Measurements from ENCODE around the gene KLF2.
A peak's percentile ranks its signal among the peaks of the same experiment; 100 is the strongest.

Gene KLF2

DNA sequence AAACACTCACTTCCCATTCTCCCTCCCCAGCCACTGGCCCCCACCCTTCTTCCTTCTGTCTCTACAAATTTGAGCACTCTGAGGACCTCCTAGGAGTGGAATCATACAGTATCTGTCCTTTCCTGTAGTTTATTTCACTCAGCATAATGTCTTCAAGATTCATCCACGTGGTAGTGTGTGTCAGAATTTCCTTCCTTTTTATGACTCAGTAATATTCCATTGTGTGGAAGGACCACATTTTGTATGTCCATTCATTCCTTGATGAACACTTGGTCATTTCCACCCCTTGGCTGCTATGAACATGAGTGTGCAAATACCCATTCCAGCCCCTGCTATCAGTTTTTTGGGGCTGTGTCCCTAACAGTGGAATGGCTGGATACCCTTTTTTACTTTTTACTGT is 9.8 kb downstream of the KLF2 start:
- DNase-seq (ENCODE audit: insufficient read length, low spot score) (no peak), FAIRE-seq (no peak)
- no peak for TF ChIP-seq TAF1 (IDR thresholded peaks at IDR 0.05; ENCODE audit: low read depth, low read length)
- TF ChIP-seq SPI1 (IDR thresholded peaks at IDR 0.05; ENCODE audit: low read depth, low read length), result no peak
- TF ChIP-seq POU2F2 (IDR thresholded peaks at IDR 0.05; ENCODE audit: low read depth, low read length), result no peak
- TF ChIP-seq POLR2A (IDR thresholded peaks at IDR 0.05; ENCODE audit: low read depth, low read length), result no peak

- TF ChIP-seq POU2F2 (IDR thresholded peaks at IDR 0.05; ENCODE audit: low read depth, low read length) (no peak), SPI1 (IDR thresholded peaks at IDR 0.05; ENCODE audit: low read depth, low read length) (no peak), PAX5 (IDR thresholded peaks at IDR 0.05; ENCODE audit: insufficient read depth, low read length, severe bottlenecking) (no peak), POLR2A (IDR thresholded peaks at IDR 0.05; ENCODE audit: low read depth, low read length) (no peak)
- no peak for FAIRE-seq
Observed at GRCh38 chr19:16335226-16335625, 10.6 kb downstream of the KLF2 start.

GRCh38 chr19:16336571-16336970 is 11.9 kb downstream of the KLF2 start:
- FAIRE-seq (no peak), DNase-seq (ENCODE audit: insufficient read length, low spot score) (no peak)
- TF ChIP-seq POU2F2 (IDR thresholded peaks at IDR 0.05; ENCODE audit: low read depth, low read length) (no peak), SPI1 (IDR thresholded peaks at IDR 0.05; ENCODE audit: low read depth, low read length) (no peak), PAX5 (IDR thresholded peaks at IDR 0.05; ENCODE audit: insufficient read depth, low read length, severe bottlenecking) (no peak), POLR2A (IDR thresholded peaks at IDR 0.05; ENCODE audit: low read depth, low read length) (no peak), POLR2AphosphoS5 (IDR thresholded peaks at IDR 0.05; ENCODE audit: low read depth, low read length) (no peak), TAF1 (IDR thresholded peaks at IDR 0.05; ENCODE audit: low read depth, low read length) (no peak)

More at GRCh38 chr19:16335226-16335625, 10.6 kb downstream of the KLF2 start:
- no peak for DNase-seq (ENCODE audit: insufficient read length, low spot score)

DNA sequence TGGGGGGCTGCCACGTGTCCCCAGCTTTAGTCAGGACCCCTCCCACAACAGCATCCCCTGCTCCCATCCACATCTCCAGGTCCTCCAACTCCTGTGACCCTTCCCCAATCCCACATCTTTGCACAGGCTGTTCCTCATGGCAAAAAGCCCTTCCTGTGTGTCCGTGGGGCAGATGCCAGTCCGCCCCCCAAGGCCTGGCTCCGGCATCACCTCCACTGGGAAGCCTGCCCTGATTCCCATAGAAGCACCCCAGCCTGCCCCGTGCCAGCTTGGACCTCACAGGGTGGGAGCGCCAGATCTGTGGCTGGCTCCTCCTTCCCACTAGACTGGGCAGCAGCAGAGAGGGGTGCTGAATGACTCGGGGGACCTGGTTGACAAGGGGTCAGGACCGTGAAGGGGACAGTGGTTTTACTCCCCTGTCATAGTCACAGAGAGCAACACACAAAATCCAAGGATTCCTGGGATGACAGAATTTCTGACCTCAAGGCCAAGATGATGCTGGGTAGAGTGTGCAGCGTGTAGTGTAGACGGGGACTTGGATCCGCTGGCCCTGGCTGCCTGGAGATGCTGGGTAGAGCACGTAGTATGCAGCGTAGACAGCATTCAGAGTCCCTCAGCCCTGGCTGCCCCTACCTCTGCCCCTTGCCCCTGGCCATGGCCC is 13.3 kb downstream of the KLF2 start:
- DNase-seq (ENCODE audit: insufficient read length, low spot score), result no peak
- TF ChIP-seq POLR2A (IDR thresholded peaks at IDR 0.05; ENCODE audit: low read depth, low read length), result no peak
- TF ChIP-seq POU2F2 (IDR thresholded peaks at IDR 0.05; ENCODE audit: low read depth, low read length), result no peak
- no peak for TF ChIP-seq PAX5 (IDR thresholded peaks at IDR 0.05; ENCODE audit: insufficient read depth, low read length, severe bottlenecking)
- no peak for TF ChIP-seq SPI1 (IDR thresholded peaks at IDR 0.05; ENCODE audit: low read depth, low read length)
- TF ChIP-seq POLR2AphosphoS5 (IDR thresholded peaks at IDR 0.05; ENCODE audit: low read depth, low read length), result no peak
- no peak for TF ChIP-seq TAF1 (IDR thresholded peaks at IDR 0.05; ENCODE audit: low read depth, low read length)
- FAIRE-seq, result no peak

- peak; percentile 70 for DNase-seq (ENCODE audit: insufficient read length, low spot score)
- TF ChIP-seq POU2F2 (IDR thresholded peaks at IDR 0.05; ENCODE audit: low read depth, low read length), result peak; percentile 79
- no peak for TF ChIP-seq POLR2AphosphoS5 (IDR thresholded peaks at IDR 0.05; ENCODE audit: low read depth, low read length)
- TF ChIP-seq SPI1 (IDR thresholded peaks at IDR 0.05; ENCODE audit: low read depth, low read length), result peak; percentile 94
- FAIRE-seq, result peak; percentile 95
Observed at GRCh38 chr19:16338470-16339360, 14.1 kb downstream of the KLF2 start.

- TF ChIP-seq PAX5 (IDR thresholded peaks at IDR 0.05; ENCODE audit: insufficient read depth, low read length, severe bottlenecking), result no peak
- no peak for TF ChIP-seq SPI1 (IDR thresholded peaks at IDR 0.05; ENCODE audit: low read depth, low read length)
- no peak for TF ChIP-seq POLR2AphosphoS5 (IDR thresholded peaks at IDR 0.05; ENCODE audit: low read depth, low read length)
- no peak for TF ChIP-seq TAF1 (IDR thresholded peaks at IDR 0.05; ENCODE audit: low read depth, low read length)
- TF ChIP-seq POLR2A (IDR thresholded peaks at IDR 0.05; ENCODE audit: low read depth, low read length), result no peak
- no peak for TF ChIP-seq POU2F2 (IDR thresholded peaks at IDR 0.05; ENCODE audit: low read depth, low read length)
- FAIRE-seq, result no peak
- no peak for DNase-seq (ENCODE audit: insufficient read length, low spot score)
Observed at GRCh38 chr19:16339361-16339725, 14.7 kb downstream of the KLF2 start.

- FAIRE-seq, result no peak
- TF ChIP-seq POLR2AphosphoS5 (IDR thresholded peaks at IDR 0.05; ENCODE audit: low read depth, low read length), result no peak
- no peak for TF ChIP-seq PAX5 (IDR thresholded peaks at IDR 0.05; ENCODE audit: insufficient read depth, low read length, severe bottlenecking)
- no peak for TF ChIP-seq TAF1 (IDR thresholded peaks at IDR 0.05; ENCODE audit: low read depth, low read length)
- TF ChIP-seq SPI1 (IDR thresholded peaks at IDR 0.05; ENCODE audit: low read depth, low read length), result no peak
- no peak for DNase-seq (ENCODE audit: insufficient read length, low spot score)
Observed at GRCh38 chr19:16340092-16340491, 15.5 kb downstream of the KLF2 start.

DNA sequence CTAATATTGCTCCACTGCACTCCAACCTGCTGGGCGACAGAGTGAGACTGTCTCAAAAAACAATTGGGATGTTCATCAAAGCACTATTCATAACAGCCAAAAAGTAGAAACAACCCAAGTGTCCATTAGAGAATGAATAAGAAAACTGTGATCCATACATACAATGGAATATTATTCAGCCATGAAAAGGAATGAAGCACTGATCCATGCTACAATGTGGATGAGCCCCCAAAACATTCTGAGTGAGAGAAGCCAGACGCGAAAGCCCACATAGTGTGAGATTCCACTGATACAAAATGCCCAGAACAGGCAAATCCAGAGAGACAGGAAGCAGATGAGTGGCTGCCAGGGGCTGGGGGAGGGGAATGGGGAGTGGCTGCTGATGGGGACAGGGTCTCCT is 16.0 kb downstream of the KLF2 start:
- no peak for TF ChIP-seq SPI1 (IDR thresholded peaks at IDR 0.05; ENCODE audit: low read depth, low read length)
- TF ChIP-seq POLR2AphosphoS5 (IDR thresholded peaks at IDR 0.05; ENCODE audit: low read depth, low read length), result no peak
- no peak for TF ChIP-seq POU2F2 (IDR thresholded peaks at IDR 0.05; ENCODE audit: low read depth, low read length)
- no peak for DNase-seq (ENCODE audit: insufficient read length, low spot score)
- FAIRE-seq, result no peak

- FAIRE-seq (peak; percentile 94), DNase-seq (ENCODE audit: insufficient read length, low spot score) (no peak)
- TF ChIP-seq TAF1 (IDR thresholded peaks at IDR 0.05; ENCODE audit: low read depth, low read length), result no peak
- no peak for TF ChIP-seq POLR2AphosphoS5 (IDR thresholded peaks at IDR 0.05; ENCODE audit: low read depth, low read length)
- TF ChIP-seq PAX5 (IDR thresholded peaks at IDR 0.05; ENCODE audit: insufficient read depth, low read length, severe bottlenecking), result no peak
- TF ChIP-seq SPI1 (IDR thresholded peaks at IDR 0.05; ENCODE audit: low read depth, low read length), result peak; percentile 76
- TF ChIP-seq POLR2A (IDR thresholded peaks at IDR 0.05; ENCODE audit: low read depth, low read length), result no peak
- TF ChIP-seq POU2F2 (IDR thresholded peaks at IDR 0.05; ENCODE audit: low read depth, low read length), result peak; percentile 20; the same call in 1 of the 2 replicates
Observed at GRCh38 chr19:16342002-16342715, 17.5 kb downstream of the KLF2 start.
